GM12874 (cell line): ENCODE results near the gene PRKN.

Experiments
- CTCF ChIP-seq: IDR thresholded peaks from 2 replicates; pipeline ENCODE4 v1.5.1; 2011; ENCODE audit warnings: low read depth, mild to moderate bottlenecking, control low read depth, low read length, moderate library complexity; ENCODE audit not compliant: insufficient read depth

The PRKN gene

GRCh38 chr6:161482517-161482858 lies 1245.1 kb downstream of the PRKN start:
- no peak for TF ChIP-seq CTCF

GRCh38 chr6:161481786-161482516 lies 1245.6 kb downstream of the PRKN start:
- TF ChIP-seq CTCF: no peak

GRCh38 chr6:161480421-161481155 lies 1247.0 kb downstream of the PRKN start:
- no peak for TF ChIP-seq CTCF

GRCh38 chr6:161479376-161479775 lies 1248.2 kb downstream of the PRKN start:
- TF ChIP-seq CTCF: no peak

GRCh38 chr6:161477876-161478425 lies 1249.6 kb downstream of the PRKN start:
- TF ChIP-seq CTCF: no peak

GRCh38 chr6:161476711-161477110 lies 1250.9 kb downstream of the PRKN start:
- TF ChIP-seq CTCF: no peak

- no peak for TF ChIP-seq CTCF
These were observed 1262.2 kb downstream of the PRKN start for GRCh38 chr6:161465403-161465802.
